Nephron progenitor cell (in vitro differentiated cells): ENCODE results near the gene LPXN.

Experiments used
- DNase-seq: peaks from one replicate; pipeline ENCODE4 v3.0.0; 2021
- H3K27ac Mint-ChIP-seq: 2 replicates; pipeline ENCODE4 v1.8.0; 2021; ENCODE audit warnings: mild to moderate bottlenecking, moderate library complexity, mixed read lengths
- H3K27me3 Mint-ChIP-seq: 2 replicates; pipeline ENCODE4 v1.8.0; 2021; ENCODE audit warnings: mild to moderate bottlenecking, low read depth, mixed read lengths; ENCODE audit not compliant: poor library complexity
- H3K36me3 Mint-ChIP-seq: 2 replicates; pipeline ENCODE4 v1.8.0; 2021; ENCODE audit warnings: low read depth, mixed read lengths
- H3K4me1 Mint-ChIP-seq: 2 replicates; pipeline ENCODE4 v1.8.0; 2021; ENCODE audit warnings: mixed read lengths
- H3K4me3 Mint-ChIP-seq: 2 replicates; pipeline ENCODE4 v1.8.0; 2021; ENCODE audit warnings: mild to moderate bottlenecking, moderate library complexity, mixed read lengths
- H3K9me3 Mint-ChIP-seq: 2 replicates; pipeline ENCODE4 v1.8.0; 2021; ENCODE audit warnings: mild to moderate bottlenecking, moderate library complexity, mixed read lengths
- CTCF ChIP-seq: fragments of 200-600 bp; sonication (generic); IDR thresholded peaks from 2 replicates; pipeline ENCODE4 v1.5.0; 2021; ENCODE audit warnings: antibody characterized with exemption

LPXN gene

GRCh38 chr11:58616594-58616993 lies 40.9 kb upstream of the LPXN start:
- no peak for DNase-seq
- Mint-ChIP-seq H3K4me3 (no peak overlapping the region), H3K27ac (no peak overlapping the region), H3K4me1 (peaks cover 8% of the 10 kb centered on the region), H3K27me3 (no peaks in the 10 kb centered on the region), H3K9me3 (no peaks in the 10 kb centered on the region), H3K36me3 (peaks cover 73% of the 10 kb centered on the region)
- no peak for TF ChIP-seq CTCF

GRCh38 chr11:58615559-58615958 lies 39.9 kb upstream of the LPXN start:
- no peak for TF ChIP-seq CTCF
- Mint-ChIP-seq H3K4me1 (peaks cover 8% of the 10 kb centered on the region), H3K36me3 (peaks cover 84% of the 10 kb centered on the region), H3K9me3 (no peaks in the 10 kb centered on the region), H3K4me3 (no peak overlapping the region), H3K27ac (no peak overlapping the region), H3K27me3 (no peaks in the 10 kb centered on the region)
- DNase-seq = no peak

- H3K27me3 Mint-ChIP-seq = no peaks in the 10 kb centered on the region
- TF ChIP-seq CTCF = no peak
- H3K4me3 Mint-ChIP-seq = no peak overlapping the region
- no peaks in the 10 kb centered on the region for H3K4me1 Mint-ChIP-seq
- peaks cover 72% of the 10 kb centered on the region for H3K36me3 Mint-ChIP-seq
- DNase-seq = no peak
- no peak overlapping the region for H3K27ac Mint-ChIP-seq
- no peaks in the 10 kb centered on the region for H3K9me3 Mint-ChIP-seq
These were observed 37.6 kb upstream of the LPXN start for GRCh38 chr11:58613228-58613627.

GRCh38 chr11:58609723-58610122 lies 34.1 kb upstream of the LPXN start:
- Mint-ChIP-seq H3K4me3 (no peak overlapping the region), H3K36me3 (peaks cover 52% of the 10 kb centered on the region), H3K9me3 (no peaks in the 10 kb centered on the region), H3K4me1 (no peaks in the 10 kb centered on the region), H3K27ac (no peak overlapping the region), H3K27me3 (no peaks in the 10 kb centered on the region)
- DNase-seq = no peak
- no peak for TF ChIP-seq CTCF

- Mint-ChIP-seq H3K9me3 (no peaks in the 10 kb centered on the region), H3K27me3 (no peaks in the 10 kb centered on the region), H3K4me3 (no peak overlapping the region), H3K27ac (no peak overlapping the region), H3K36me3 (peaks cover 41% of the 10 kb centered on the region), H3K4me1 (no peaks in the 10 kb centered on the region)
- no peak for TF ChIP-seq CTCF
- DNase-seq = no peak
These were observed 32.7 kb upstream of the LPXN start for GRCh38 chr11:58608331-58608730.

- no peak for TF ChIP-seq CTCF
These were observed 31.5 kb upstream of the LPXN start for GRCh38 chr11:58606930-58607714.

More at GRCh38 chr11:58606930-58607714, 31.5 kb upstream of the LPXN start:
- no peak overlapping the region for H3K27ac Mint-ChIP-seq
- DNase-seq = no peak
- no peak overlapping the region for H3K4me3 Mint-ChIP-seq
- H3K27me3 Mint-ChIP-seq = no peaks in the 10 kb centered on the region
- no peaks in the 10 kb centered on the region for H3K9me3 Mint-ChIP-seq
- H3K4me1 Mint-ChIP-seq = no peaks in the 10 kb centered on the region
- peaks cover 40% of the 10 kb centered on the region for H3K36me3 Mint-ChIP-seq
